Thyroid gland (tissue), 4 donors: Measurements from ENCODE around the gene APOOL.

ENCODE experiments used
- CTCF ChIP-seq, 6 experiments: fragments of 200-600 bp in 3 of 6; fragments of 450-650 bp in 3 of 6; sonication (generic) in 3 of 6; IDR thresholded peaks; one replicate each; pipeline ENCODE4 v1.5.1; 2016 to 2019; ENCODE audit warnings: antibody characterized with exemption in 6 of 6, mild to moderate bottlenecking in 2 of 6, inconsistent platforms in 1 of 6, moderate library complexity in 1 of 6
- POLR2A ChIP-seq, 2 donors: fragments of 450-650 bp; IDR thresholded peaks; one replicate each; pipeline ENCODE4 v1.6.1; 2017; ENCODE audit warnings: antibody characterized with exemption in 2 of 2, mild to moderate bottlenecking in 2 of 2, moderate library complexity in 1 of 2

GRCh38 chrX:85020216-85020615 is 16.5 kb downstream of the APOOL start:
- TF ChIP-seq CTCF (IDR thresholded peaks at IDR 0.05) (no peak), POLR2A (IDR thresholded peaks at IDR 0.05) (no peak)
